Measurements from ENCODE around the gene ZNF25.
"Not testable (repeated sequence)": the region's sequence is repeated elsewhere in the genome, so short reads cannot be mapped to it uniquely, and the experiment has no call there.

Gene ZNF25

GRCh38 chr10:37972396-37972795, 4.1 kb downstream of the ZNF25 start:
- Mint-ChIP-seq H3K27me3 (no peaks in the 10 kb centered on the region), H3K4me3 (no peak overlapping the region), H3K27ac (no peak overlapping the region), H3K36me3 (ENCODE audit: low read depth) (peaks cover 38% of the 10 kb centered on the region), H3K4me1 (ENCODE audit: low read depth) (peaks cover 30% of the 10 kb centered on the region), H3K9me3 (peaks cover 4% of the 10 kb centered on the region)

GRCh38 chr10:37965006-37965405, 11.4 kb downstream of the ZNF25 start:
- H3K36me3 Mint-ChIP-seq (ENCODE audit: low read depth), result peaks cover 73% of the 10 kb centered on the region
- no peaks in the 10 kb centered on the region for H3K27me3 Mint-ChIP-seq
- H3K27ac Mint-ChIP-seq, result no peak overlapping the region
- peaks cover 23% of the 10 kb centered on the region for H3K9me3 Mint-ChIP-seq
- no peak overlapping the region for H3K4me3 Mint-ChIP-seq
- no peaks in the 10 kb centered on the region for H3K4me1 Mint-ChIP-seq (ENCODE audit: low read depth)

- Mint-ChIP-seq H3K4me1 (ENCODE audit: low read depth) (no peaks in the 10 kb centered on the region), H3K36me3 (ENCODE audit: low read depth) (peaks cover 74% of the 10 kb centered on the region), H3K27ac (no peak overlapping the region), H3K9me3 (peaks cover 6% of the 10 kb centered on the region), H3K4me3 (no peak overlapping the region), H3K27me3 (no peaks in the 10 kb centered on the region)
These were observed 15.8 kb downstream of the ZNF25 start for GRCh38 chr10:37960591-37961137.

GRCh38 chr10:37957841-37958240, 18.6 kb downstream of the ZNF25 start:
- Mint-ChIP-seq H3K36me3 (ENCODE audit: low read depth) (peaks cover 76% of the 10 kb centered on the region), H3K27me3 (no peaks in the 10 kb centered on the region), H3K4me3 (no peak overlapping the region), H3K9me3 (peaks cover 20% of the 10 kb centered on the region), H3K4me1 (ENCODE audit: low read depth) (no peaks in the 10 kb centered on the region), H3K27ac (no peak overlapping the region)

GRCh38 chr10:37952926-37953325, 23.5 kb downstream of the ZNF25 start:
- Mint-ChIP-seq H3K36me3 (ENCODE audit: low read depth) (peaks cover 87% of the 10 kb centered on the region), H3K4me1 (ENCODE audit: low read depth) (no peaks in the 10 kb centered on the region), H3K4me3 (no peak overlapping the region), H3K27ac (no peak overlapping the region), H3K27me3 (no peaks in the 10 kb centered on the region), H3K9me3 (peaks cover 40% of the 10 kb centered on the region)

- Mint-ChIP-seq H3K4me1 (ENCODE audit: low read depth) (no peaks in the 10 kb centered on the region), H3K4me3 (no peak overlapping the region), H3K27ac (no peak overlapping the region), H3K9me3 (peaks cover 40% of the 10 kb centered on the region), H3K27me3 (no peaks in the 10 kb centered on the region), H3K36me3 (ENCODE audit: low read depth) (peaks cover 80% of the 10 kb centered on the region)
These were observed 24.2 kb downstream of the ZNF25 start for GRCh38 chr10:37952043-37952755.

GRCh38 chr10:37948210-37948609, 28.2 kb downstream of the ZNF25 start:
- Mint-ChIP-seq H3K27ac (no peak overlapping the region), H3K27me3 (no peaks in the 10 kb centered on the region), H3K4me1 (ENCODE audit: low read depth) (no peaks in the 10 kb centered on the region), H3K36me3 (ENCODE audit: low read depth) (peaks cover 43% of the 10 kb centered on the region), H3K4me3 (no peak overlapping the region), H3K9me3 (peaks cover 22% of the 10 kb centered on the region)

- Mint-ChIP-seq H3K27me3 (no peaks in the 10 kb centered on the region), H3K27ac (no peak overlapping the region), H3K4me3 (no peak overlapping the region), H3K36me3 (ENCODE audit: low read depth) (peaks cover 36% of the 10 kb centered on the region), H3K9me3 (peaks cover 17% of the 10 kb centered on the region), H3K4me1 (ENCODE audit: low read depth) (no peaks in the 10 kb centered on the region)
These were observed 28.9 kb downstream of the ZNF25 start for GRCh38 chr10:37947526-37947925.

GRCh38 chr10:37937864-37938263, 38.6 kb downstream of the ZNF25 start:
- no peak overlapping the region for H3K4me3 Mint-ChIP-seq
- H3K27ac Mint-ChIP-seq, result no peak overlapping the region
- H3K36me3 Mint-ChIP-seq (ENCODE audit: low read depth), result no peaks in the 10 kb centered on the region
- no peaks in the 10 kb centered on the region for H3K27me3 Mint-ChIP-seq
- H3K4me1 Mint-ChIP-seq (ENCODE audit: low read depth), result no peaks in the 10 kb centered on the region
- H3K9me3 Mint-ChIP-seq, result no peaks in the 10 kb centered on the region

- Mint-ChIP-seq H3K27me3 (no peaks in the 10 kb centered on the region), H3K9me3 (peaks cover 4% of the 10 kb centered on the region), H3K36me3 (ENCODE audit: low read depth) (no peaks in the 10 kb centered on the region), H3K4me1 (ENCODE audit: low read depth) (no peaks in the 10 kb centered on the region), H3K27ac (no peak overlapping the region), H3K4me3 (no peak overlapping the region)
These were observed 41.7 kb downstream of the ZNF25 start for GRCh38 chr10:37934791-37935190.

- no peaks in the 10 kb centered on the region for H3K27me3 Mint-ChIP-seq
- no peak overlapping the region for H3K4me3 Mint-ChIP-seq
- no peak overlapping the region for H3K27ac Mint-ChIP-seq
- no peaks in the 10 kb centered on the region for H3K4me1 Mint-ChIP-seq (ENCODE audit: low read depth)
- no peaks in the 10 kb centered on the region for H3K36me3 Mint-ChIP-seq (ENCODE audit: low read depth)
- H3K9me3 Mint-ChIP-seq, result peaks cover 4% of the 10 kb centered on the region
These were observed 46.0 kb downstream of the ZNF25 start for GRCh38 chr10:37930423-37930822.

- H3K9me3 Mint-ChIP-seq, result peaks cover 16% of the 10 kb centered on the region
- not testable (repeated sequence) for H3K27ac Mint-ChIP-seq; H3K36me3 Mint-ChIP-seq (ENCODE audit: low read depth); H3K27me3 Mint-ChIP-seq; H3K4me3 Mint-ChIP-seq; H3K4me1 Mint-ChIP-seq (ENCODE audit: low read depth)
These were observed 68.3 kb downstream of the ZNF25 start for GRCh38 chr10:37908165-37908564.

GRCh38 chr10:37906382-37906781, 70.1 kb downstream of the ZNF25 start:
- Mint-ChIP-seq H3K4me3 (no peak overlapping the region), H3K9me3 (peaks cover 16% of the 10 kb centered on the region), H3K4me1 (ENCODE audit: low read depth) (no peaks in the 10 kb centered on the region), H3K27me3 (no peaks in the 10 kb centered on the region), H3K36me3 (ENCODE audit: low read depth) (no peaks in the 10 kb centered on the region), H3K27ac (no peak overlapping the region)
